Measurements from ENCODE around the gene MYOZ1. TPM values are rescaled to one million over a fixed set of nuclear protein-coding genes. Genes with fewer than 3 reads are reported as not detected.

Gene MYOZ1
- polyA plus RNA-seq, 1 donor from 2014 or later, result not detected

DNA sequence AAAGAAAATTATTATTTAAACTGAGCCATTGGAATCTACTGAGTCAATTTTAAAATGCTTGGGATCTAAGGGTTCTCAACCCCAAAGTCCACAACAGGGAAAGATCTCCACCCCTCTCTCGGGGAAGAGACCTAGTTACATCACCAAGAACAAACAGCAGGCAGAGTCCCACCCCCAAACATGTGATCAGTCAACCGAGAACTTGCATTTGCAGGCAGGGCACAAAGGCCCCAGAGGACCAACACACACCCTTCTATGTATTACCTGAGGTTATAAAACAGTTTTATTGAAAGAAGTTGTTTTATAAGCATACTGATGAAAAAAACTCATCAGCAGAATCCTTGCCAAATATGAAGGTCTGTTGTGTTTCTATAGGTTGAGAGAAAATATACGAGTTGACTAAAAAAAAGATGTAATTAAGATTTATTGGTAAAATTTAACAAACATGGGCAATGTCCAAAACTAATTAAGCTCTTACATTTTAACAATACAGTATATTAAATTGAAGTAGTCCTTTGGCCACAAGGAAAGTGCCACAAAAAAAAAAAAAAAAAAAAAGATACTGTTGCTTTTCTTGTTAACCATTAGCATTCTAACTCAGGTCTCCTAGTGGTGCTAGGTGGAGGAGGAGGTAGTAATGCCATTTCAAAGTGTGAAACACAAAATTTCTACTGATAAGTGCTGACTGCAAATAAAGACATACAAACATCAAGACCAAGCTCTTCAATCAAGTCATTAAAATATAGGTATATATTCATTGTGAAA is 49.2 kb downstream of the MYOZ1 start:
- Mint-ChIP-seq H3K4me3 (peak overlapping the region in 2 of 4 donors; percentile 76 to 83), H3K36me3 (peaks cover 4% of the 10 kb centered on the region), H3K27ac (no peak overlapping the region), H3K4me1 (peaks cover 11 to 19% (median 11%) of the 10 kb centered on the region in 3 donors), H3K27me3 (no peaks in the 10 kb centered on the region), H3K9me3 (no peaks in the 10 kb centered on the region)

GRCh38 chr10:73590881-73591799 is 50.1 kb downstream of the MYOZ1 start, which contains the start of gene USP54:
TSS of gene USP54 (minus strand) at chr10:73591342. CDS start at chr10:73575658, 15,684 bp downstream.
- H3K4me1 Mint-ChIP-seq, result peaks cover 11 to 19% (median 11%) of the 10 kb centered on the region in 3 donors
- no peaks in the 10 kb centered on the region for H3K27me3 Mint-ChIP-seq
- peaks cover 4% of the 10 kb centered on the region for H3K36me3 Mint-ChIP-seq
- H3K27ac Mint-ChIP-seq, result peak within 1 kb of the TSS in 2 of 3 donors; percentile 0 to 40
- peak within 1 kb of the TSS in 2 of 4 donors; percentile 83 to 86 for H3K4me3 Mint-ChIP-seq
- no peaks in the 10 kb centered on the region for H3K9me3 Mint-ChIP-seq

DNA sequence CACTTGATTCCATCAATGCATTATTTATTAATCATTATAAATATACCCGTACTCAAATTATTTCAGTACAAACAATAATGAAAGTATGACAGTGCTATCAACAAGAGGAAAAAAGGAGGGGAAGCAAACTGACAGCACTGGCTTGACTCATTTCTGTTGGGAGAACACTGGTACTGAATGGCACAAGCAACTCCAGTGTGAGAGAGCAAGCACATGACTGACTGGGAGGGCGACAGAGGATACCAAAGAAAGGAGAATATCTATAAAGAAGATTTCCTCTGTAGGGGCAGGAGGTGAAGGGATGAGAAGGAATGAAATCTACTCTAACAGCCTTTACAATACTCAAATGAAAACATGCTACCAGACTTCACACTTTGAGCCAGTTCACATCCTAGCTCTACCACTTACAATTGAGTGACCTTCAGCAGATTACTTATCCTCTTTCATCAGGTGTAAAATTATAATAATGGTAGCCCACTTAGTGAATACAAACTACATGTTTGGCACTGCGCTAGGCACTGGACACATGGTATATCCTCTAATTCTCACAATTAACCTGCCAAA is 51.6 kb downstream of the MYOZ1 start:
- H3K4me3 Mint-ChIP-seq, result no peak overlapping the region
- no peak overlapping the region for H3K27ac Mint-ChIP-seq
- H3K4me1 Mint-ChIP-seq, result peaks cover 11 to 19% (median 11%) of the 10 kb centered on the region in 3 donors
- no peaks in the 10 kb centered on the region for H3K27me3 Mint-ChIP-seq
- no peaks in the 10 kb centered on the region for H3K9me3 Mint-ChIP-seq
- peaks cover 6% of the 10 kb centered on the region for H3K36me3 Mint-ChIP-seq

GRCh38 chr10:73588656-73589055 is 52.6 kb downstream of the MYOZ1 start:
- H3K4me1 Mint-ChIP-seq, result peaks cover 11 to 19% (median 11%) of the 10 kb centered on the region in 3 donors
- peaks cover 6% of the 10 kb centered on the region for H3K36me3 Mint-ChIP-seq
- H3K4me3 Mint-ChIP-seq, result no peak overlapping the region
- H3K27ac Mint-ChIP-seq, result no peak overlapping the region
- H3K27me3 Mint-ChIP-seq, result no peaks in the 10 kb centered on the region
- no peaks in the 10 kb centered on the region for H3K9me3 Mint-ChIP-seq

- Mint-ChIP-seq H3K4me1 (peaks cover 6% of the 10 kb centered on the region in 3 donors), H3K4me3 (no peak overlapping the region), H3K36me3 (peaks cover 6% of the 10 kb centered on the region), H3K27ac (no peak overlapping the region), H3K9me3 (peaks cover 0 to 1% (median 0%) of the 10 kb centered on the region in 3 donors), H3K27me3 (no peaks in the 10 kb centered on the region)
These were observed 54.7 kb downstream of the MYOZ1 start for GRCh38 chr10:73586583-73586984.

DNA sequence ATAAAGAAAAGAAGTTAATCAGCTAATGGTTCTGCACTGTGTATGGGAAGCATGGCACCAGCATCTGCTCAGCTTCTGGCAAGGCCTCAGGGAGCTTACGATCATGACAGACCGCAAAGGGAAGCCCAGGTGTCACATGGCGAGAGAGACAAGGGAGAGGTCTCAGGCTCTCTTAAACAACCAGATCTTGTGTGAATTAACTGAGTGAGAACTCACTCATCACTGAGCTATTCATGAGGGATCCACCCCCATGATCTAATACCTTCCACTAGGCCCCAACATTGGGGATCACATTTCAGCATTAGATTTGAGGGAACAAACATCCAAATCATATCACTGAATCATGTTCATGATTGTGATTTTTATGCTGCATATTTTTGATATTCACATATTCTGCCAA is 55.9 kb downstream of the MYOZ1 start:
- Mint-ChIP-seq H3K27me3 (no peaks in the 10 kb centered on the region), H3K36me3 (peaks cover 6% of the 10 kb centered on the region), H3K27ac (no peak overlapping the region), H3K4me1 (no peaks in the 10 kb centered on the region), H3K9me3 (peaks cover 0 to 1% (median 0%) of the 10 kb centered on the region in 3 donors), H3K4me3 (no peak overlapping the region)

- H3K36me3 Mint-ChIP-seq, result peaks cover 6% of the 10 kb centered on the region
- H3K27ac Mint-ChIP-seq, result no peak overlapping the region
- H3K27me3 Mint-ChIP-seq, result no peaks in the 10 kb centered on the region
- H3K4me3 Mint-ChIP-seq, result no peak overlapping the region
- H3K4me1 Mint-ChIP-seq, result no peaks in the 10 kb centered on the region
- peaks cover 0 to 1% (median 0%) of the 10 kb centered on the region in 3 donors for H3K9me3 Mint-ChIP-seq
These were observed 56.5 kb downstream of the MYOZ1 start for GRCh38 chr10:73584737-73585136.

GRCh38 chr10:73581918-73582317 is 59.4 kb downstream of the MYOZ1 start:
- H3K27me3 Mint-ChIP-seq, result no peaks in the 10 kb centered on the region
- H3K36me3 Mint-ChIP-seq, result peaks cover 1% of the 10 kb centered on the region
- peaks cover 0 to 1% (median 0%) of the 10 kb centered on the region in 3 donors for H3K9me3 Mint-ChIP-seq
- H3K27ac Mint-ChIP-seq, result no peak overlapping the region
- H3K4me1 Mint-ChIP-seq, result no peaks in the 10 kb centered on the region
- H3K4me3 Mint-ChIP-seq, result no peak overlapping the region

Other genes starting within 250 kb of the MYOZ1 start
- gene ANXA7, start 227.4 kb downstream of the MYOZ1 start, polyA plus RNA-seq, result 158 TPM
- gene MSS51, start 207.9 kb downstream of the MYOZ1 start, polyA plus RNA-seq, result 0.35 TPM
- gene PPP3CB, start 145.4 kb downstream of the MYOZ1 start, polyA plus RNA-seq, result 6.7 TPM
- gene USP54, start 50.1 kb downstream of the MYOZ1 start, polyA plus RNA-seq, result 0.75 TPM
- not detected for gene SYNPO2L, start 14.6 kb upstream of the MYOZ1 start, polyA plus RNA-seq
- gene AGAP5, start 56.6 kb upstream of the MYOZ1 start, polyA plus RNA-seq, result 0.99 TPM
- gene SEC24C, start 102.9 kb upstream of the MYOZ1 start, polyA plus RNA-seq, result 31.8 TPM
- 54.4 TPM for gene CHCHD1, start 140.6 kb upstream of the MYOZ1 start, polyA plus RNA-seq
- gene ZSWIM8, start 144.1 kb upstream of the MYOZ1 start, polyA plus RNA-seq, result 15.2 TPM
- gene NDST2, start 170.1 kb upstream of the MYOZ1 start, polyA plus RNA-seq, result 21.4 TPM
- gene CAMK2G, start 233.1 kb upstream of the MYOZ1 start, polyA plus RNA-seq, result 7.2 TPM

Data from IgD-negative memory B cell (primary cell).